NCI-H2029 (cell line): ENCODE data around the gene RAB6B.

Source experiments
- DNase-seq: peaks from one replicate; lab custom pipeline; 2025; lab: John Stamatoyannopoulos, UW

The RAB6B gene

GRCh38 chr3:133836497-133837158 lies 59.1 kb downstream of the RAB6B start:
- DNase-seq = no peak

- no peak for DNase-seq
Observed at GRCh38 chr3:133835961-133836360, 59.7 kb downstream of the RAB6B start.

- DNase-seq = no peak
Observed at GRCh38 chr3:133835418-133835743, 60.3 kb downstream of the RAB6B start.

- DNase-seq = no peak
Observed at GRCh38 chr3:133834621-133835417, 60.9 kb downstream of the RAB6B start.

- DNase-seq = no peak
Observed at GRCh38 chr3:133833880-133834620, 61.6 kb downstream of the RAB6B start.

GRCh38 chr3:133833267-133833666 lies 62.4 kb downstream of the RAB6B start:
- no peak for DNase-seq

- DNase-seq = no peak
Observed at GRCh38 chr3:133832802-133833144, 62.9 kb downstream of the RAB6B start.

GRCh38 chr3:133831966-133832801 lies 63.5 kb downstream of the RAB6B start:
- no peak for DNase-seq

- DNase-seq = no peak
Observed at GRCh38 chr3:133830071-133830470, 65.6 kb downstream of the RAB6B start.

- no peak for DNase-seq
Observed at GRCh38 chr3:133829310-133829707, 66.4 kb downstream of the RAB6B start.

- no peak for DNase-seq
Observed at GRCh38 chr3:133828576-133829309, 66.9 kb downstream of the RAB6B start.

GRCh38 chr3:133827684-133828083 lies 68.0 kb downstream of the RAB6B start:
- no peak for DNase-seq

- no peak for DNase-seq
Observed at GRCh38 chr3:133827136-133827535, 68.5 kb downstream of the RAB6B start.

GRCh38 chr3:133825969-133826727 lies 69.5 kb downstream of the RAB6B start:
- DNase-seq = no peak

- DNase-seq = no peak
Observed at GRCh38 chr3:133824961-133825485, 70.7 kb downstream of the RAB6B start.

- peak; percentile 65 for DNase-seq
Observed at GRCh38 chr3:133821767-133822638, 73.7 kb downstream of the RAB6B start.

- DNase-seq = no peak
Observed at GRCh38 chr3:133820889-133821675, 74.6 kb downstream of the RAB6B start.

- no peak for DNase-seq
Observed at GRCh38 chr3:133820129-133820528, 75.6 kb downstream of the RAB6B start.

GRCh38 chr3:133815386-133815785 lies 80.3 kb downstream of the RAB6B start:
- DNase-seq = no peak
